ENCODE data around the gene SPAG8.

SPAG8 gene

DNA sequence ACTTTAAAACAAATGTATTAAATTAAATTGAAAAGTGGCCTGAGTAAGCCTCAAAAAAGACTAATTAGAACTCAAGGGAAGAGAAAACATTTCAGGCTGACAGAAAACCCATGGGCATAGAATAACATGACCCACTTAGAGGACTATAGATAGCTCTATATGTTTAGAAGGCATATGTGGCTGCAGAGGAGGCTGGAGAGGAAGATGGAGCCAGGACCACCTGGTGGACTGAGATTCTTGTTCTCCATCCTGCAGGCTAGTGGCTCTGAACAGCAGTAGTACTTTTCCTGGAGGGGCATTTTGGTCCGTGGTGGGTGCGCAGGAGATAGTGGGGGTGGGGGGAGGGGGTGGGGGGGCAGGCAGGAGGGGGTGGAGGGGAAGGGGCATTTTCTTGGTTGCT, 31.0 kb downstream of the SPAG8 start (continued):
- TF ChIP-seq, protein P1, sequence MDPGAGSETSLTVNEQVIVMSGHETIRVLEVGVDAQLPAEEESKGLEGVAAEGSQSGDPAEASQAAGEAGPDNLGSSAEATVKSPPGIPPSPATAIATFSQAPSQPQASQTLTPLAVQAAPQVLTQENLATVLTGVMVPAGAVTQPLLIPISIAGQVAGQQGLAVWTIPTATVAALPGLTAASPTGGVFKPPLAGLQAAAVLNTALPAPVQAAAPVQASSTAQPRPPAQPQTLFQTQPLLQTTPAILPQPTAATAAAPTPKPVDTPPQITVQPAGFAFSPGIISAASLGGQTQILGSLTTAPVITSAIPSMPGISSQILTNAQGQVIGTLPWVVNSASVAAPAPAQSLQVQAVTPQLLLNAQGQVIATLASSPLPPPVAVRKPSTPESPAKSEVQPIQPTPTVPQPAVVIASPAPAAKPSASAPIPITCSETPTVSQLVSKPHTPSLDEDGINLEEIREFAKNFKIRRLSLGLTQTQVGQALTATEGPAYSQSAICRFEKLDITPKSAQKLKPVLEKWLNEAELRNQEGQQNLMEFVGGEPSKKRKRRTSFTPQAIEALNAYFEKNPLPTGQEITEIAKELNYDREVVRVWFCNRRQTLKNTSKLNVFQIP (CRISPR knock-in tag; IDR thresholded peaks at IDR 0.05; ENCODE audit: borderline replicate concordance, low read depth) = no peak
- TF ChIP-seq BACH2 (CRISPR knock-in tag; IDR thresholded peaks at IDR 0.05; ENCODE audit: borderline replicate concordance) (no peak), TOX (CRISPR knock-in tag; IDR thresholded peaks at IDR 0.05; ENCODE audit: borderline replicate concordance) (no peak), ZNF70 (CRISPR knock-in tag; IDR thresholded peaks at IDR 0.05) (no peak), ZNF8 (CRISPR knock-in tag; IDR thresholded peaks at IDR 0.05) (no peak), ESRRG (CRISPR knock-in tag; IDR thresholded peaks at IDR 0.05) (no peak)

DNA sequence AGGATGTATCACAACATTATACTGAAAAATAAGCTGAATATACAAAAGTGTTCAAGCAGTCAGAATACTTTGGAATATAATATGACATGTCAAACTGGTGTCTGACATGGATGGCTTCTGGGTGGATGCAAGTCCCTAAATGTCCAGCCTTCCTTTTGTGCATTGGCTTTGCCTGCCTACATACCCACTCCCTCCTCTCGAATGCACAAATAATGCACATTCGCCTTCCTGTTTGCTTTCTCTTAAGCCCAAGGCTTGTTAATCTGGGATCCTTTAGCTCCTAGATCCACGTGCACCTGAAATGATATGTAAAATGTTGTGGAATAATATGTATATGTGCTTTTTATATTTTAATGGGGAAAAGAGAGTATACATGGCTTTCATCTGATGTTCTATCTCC, 33.6 kb downstream of the SPAG8 start:
- TF ChIP-seq TOX (CRISPR knock-in tag; IDR thresholded peaks at IDR 0.05; ENCODE audit: borderline replicate concordance) (no peak), OSR1 (CRISPR knock-in tag; IDR thresholded peaks at IDR 0.05) (no peak), BACH2 (CRISPR knock-in tag; IDR thresholded peaks at IDR 0.05; ENCODE audit: borderline replicate concordance) (no peak)
- TF ChIP-seq, protein P2, sequence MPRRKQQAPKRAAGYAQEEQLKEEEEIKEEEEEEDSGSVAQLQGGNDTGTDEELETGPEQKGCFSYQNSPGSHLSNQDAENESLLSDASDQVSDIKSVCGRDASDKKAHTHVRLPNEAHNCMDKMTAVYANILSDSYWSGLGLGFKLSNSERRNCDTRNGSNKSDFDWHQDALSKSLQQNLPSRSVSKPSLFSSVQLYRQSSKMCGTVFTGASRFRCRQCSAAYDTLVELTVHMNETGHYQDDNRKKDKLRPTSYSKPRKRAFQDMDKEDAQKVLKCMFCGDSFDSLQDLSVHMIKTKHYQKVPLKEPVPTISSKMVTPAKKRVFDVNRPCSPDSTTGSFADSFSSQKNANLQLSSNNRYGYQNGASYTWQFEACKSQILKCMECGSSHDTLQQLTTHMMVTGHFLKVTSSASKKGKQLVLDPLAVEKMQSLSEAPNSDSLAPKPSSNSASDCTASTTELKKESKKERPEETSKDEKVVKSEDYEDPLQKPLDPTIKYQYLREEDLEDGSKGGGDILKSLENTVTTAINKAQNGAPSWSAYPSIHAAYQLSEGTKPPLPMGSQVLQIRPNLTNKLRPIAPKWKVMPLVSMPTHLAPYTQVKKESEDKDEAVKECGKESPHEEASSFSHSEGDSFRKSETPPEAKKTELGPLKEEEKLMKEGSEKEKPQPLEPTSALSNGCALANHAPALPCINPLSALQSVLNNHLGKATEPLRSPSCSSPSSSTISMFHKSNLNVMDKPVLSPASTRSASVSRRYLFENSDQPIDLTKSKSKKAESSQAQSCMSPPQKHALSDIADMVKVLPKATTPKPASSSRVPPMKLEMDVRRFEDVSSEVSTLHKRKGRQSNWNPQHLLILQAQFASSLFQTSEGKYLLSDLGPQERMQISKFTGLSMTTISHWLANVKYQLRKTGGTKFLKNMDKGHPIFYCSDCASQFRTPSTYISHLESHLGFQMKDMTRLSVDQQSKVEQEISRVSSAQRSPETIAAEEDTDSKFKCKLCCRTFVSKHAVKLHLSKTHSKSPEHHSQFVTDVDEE (CRISPR knock-in tag; IDR thresholded peaks at IDR 0.05) = no peak
- no peak for ATAC-seq

DNA sequence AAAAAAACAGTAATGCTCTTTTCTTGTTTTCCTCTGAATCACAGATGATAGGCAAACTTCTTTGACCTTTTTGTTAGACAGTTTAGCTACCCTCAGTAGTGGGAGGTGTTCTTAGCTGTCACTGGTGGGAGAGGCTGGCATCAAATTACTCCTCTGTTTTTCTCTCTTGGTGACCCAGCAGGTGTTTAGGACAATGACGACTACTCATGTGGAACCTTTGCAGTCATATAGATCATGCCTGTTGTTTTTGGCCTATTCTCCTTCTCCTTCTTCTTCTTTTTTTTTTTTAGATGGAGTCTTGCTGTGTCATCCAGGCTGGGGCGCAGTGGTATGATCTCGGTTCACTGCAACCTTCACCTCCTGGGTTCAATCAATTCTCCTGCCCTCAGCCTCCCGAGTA, 36.0 kb downstream of the SPAG8 start:
- no peak for ATAC-seq
- TF ChIP-seq ZFP3 (CRISPR knock-in tag; IDR thresholded peaks at IDR 0.05) (no peak), ZC3H10 (CRISPR knock-in tag; IDR thresholded peaks at IDR 0.05) (no peak), ZNF565 (CRISPR knock-in tag; conservative IDR thresholded peaks at IDR 0.05; ENCODE audit: low read depth) (no peak), GLIS3 (CRISPR knock-in tag; IDR thresholded peaks at IDR 0.05) (no peak), CSDC2 (CRISPR knock-in tag; IDR thresholded peaks at IDR 0.05) (no peak), ISL1 (CRISPR knock-in tag; IDR thresholded peaks at IDR 0.05) (no peak)

DNA sequence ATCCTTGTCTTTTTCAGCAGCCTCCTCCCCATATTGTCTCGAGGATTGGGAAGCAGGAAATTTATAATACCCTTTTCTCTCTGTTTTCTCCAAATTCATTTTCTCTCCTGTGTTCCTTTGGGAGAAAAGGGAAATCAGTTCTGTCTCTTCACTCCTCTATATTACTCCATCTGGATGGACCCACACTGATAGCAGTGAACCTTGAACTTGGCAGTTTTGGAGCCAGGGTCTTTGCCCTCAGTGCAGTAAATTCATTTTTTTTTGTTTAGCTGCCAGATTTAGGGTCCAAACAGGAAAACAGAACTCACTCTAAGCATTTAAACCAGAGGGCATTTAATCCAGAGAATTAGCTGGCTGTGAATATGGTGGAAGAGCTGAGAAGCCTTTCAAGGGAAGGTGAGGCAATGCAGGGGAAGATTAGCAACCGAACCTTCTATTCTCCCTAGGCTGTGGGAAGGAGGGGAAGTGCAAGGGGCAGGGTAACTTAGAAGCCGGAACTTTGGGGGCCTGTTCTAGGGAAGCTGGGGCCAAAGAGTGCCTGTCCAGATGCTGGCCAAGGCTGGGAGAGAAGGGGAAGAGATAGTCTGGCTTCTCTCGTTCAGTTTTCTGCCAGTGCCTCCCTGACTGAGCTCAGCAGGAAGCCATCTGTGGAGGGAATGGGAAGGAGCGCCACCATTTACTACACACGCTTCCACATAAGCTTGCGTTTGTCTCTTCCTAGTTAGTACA, 37.0 kb downstream of the SPAG8 start:
- ATAC-seq = no peak
- no peak for TF ChIP-seq RARB (CRISPR knock-in tag; IDR thresholded peaks at IDR 0.05)

DNA sequence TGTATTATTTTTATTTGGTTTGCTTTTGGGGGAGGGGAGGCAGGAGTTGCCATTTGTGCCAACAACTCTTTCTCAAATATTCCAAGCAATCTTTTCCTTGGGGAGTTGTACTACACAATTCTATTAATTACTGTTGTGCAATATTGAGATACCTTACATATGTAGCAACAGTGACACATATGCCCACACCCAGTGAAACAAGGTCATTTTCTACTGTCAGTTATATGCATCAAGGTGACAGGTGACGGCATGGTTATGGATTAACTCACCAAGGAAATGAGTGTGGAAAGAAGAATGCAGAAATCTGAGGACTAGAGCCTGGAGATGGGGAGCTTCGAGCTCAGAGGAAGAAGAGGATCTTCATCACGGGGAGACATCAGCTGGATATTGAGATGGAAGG, 40.1 kb downstream of the SPAG8 start:
- TF ChIP-seq ZNF8 (CRISPR knock-in tag; IDR thresholded peaks at IDR 0.05) (no peak), CSDC2 (CRISPR knock-in tag; IDR thresholded peaks at IDR 0.05) (no peak), TOX (CRISPR knock-in tag; IDR thresholded peaks at IDR 0.05; ENCODE audit: borderline replicate concordance) (no peak), ZNF565 (CRISPR knock-in tag; conservative IDR thresholded peaks at IDR 0.05; ENCODE audit: low read depth) (no peak), ZFP30 (CRISPR knock-in tag; IDR thresholded peaks at IDR 0.05) (no peak), GLIS3 (CRISPR knock-in tag; IDR thresholded peaks at IDR 0.05) (no peak), ZFP3 (CRISPR knock-in tag; IDR thresholded peaks at IDR 0.05) (no peak), BACH2 (CRISPR knock-in tag; IDR thresholded peaks at IDR 0.05; ENCODE audit: borderline replicate concordance) (no peak), OSR1 (CRISPR knock-in tag; IDR thresholded peaks at IDR 0.05) (no peak), ZNF70 (CRISPR knock-in tag; IDR thresholded peaks at IDR 0.05) (no peak)
- TF ChIP-seq, protein P3, sequence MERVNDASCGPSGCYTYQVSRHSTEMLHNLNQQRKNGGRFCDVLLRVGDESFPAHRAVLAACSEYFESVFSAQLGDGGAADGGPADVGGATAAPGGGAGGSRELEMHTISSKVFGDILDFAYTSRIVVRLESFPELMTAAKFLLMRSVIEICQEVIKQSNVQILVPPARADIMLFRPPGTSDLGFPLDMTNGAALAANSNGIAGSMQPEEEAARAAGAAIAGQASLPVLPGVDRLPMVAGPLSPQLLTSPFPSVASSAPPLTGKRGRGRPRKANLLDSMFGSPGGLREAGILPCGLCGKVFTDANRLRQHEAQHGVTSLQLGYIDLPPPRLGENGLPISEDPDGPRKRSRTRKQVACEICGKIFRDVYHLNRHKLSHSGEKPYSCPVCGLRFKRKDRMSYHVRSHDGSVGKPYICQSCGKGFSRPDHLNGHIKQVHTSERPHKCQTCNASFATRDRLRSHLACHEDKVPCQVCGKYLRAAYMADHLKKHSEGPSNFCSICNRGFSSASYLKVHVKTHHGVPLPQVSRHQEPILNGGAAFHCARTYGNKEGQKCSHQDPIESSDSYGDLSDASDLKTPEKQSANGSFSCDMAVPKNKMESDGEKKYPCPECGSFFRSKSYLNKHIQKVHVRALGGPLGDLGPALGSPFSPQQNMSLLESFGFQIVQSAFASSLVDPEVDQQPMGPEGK (CRISPR knock-in tag; IDR thresholded peaks at IDR 0.05; ENCODE audit: borderline replicate concordance) = no peak
- TF ChIP-seq, protein P2 (CRISPR knock-in tag; IDR thresholded peaks at IDR 0.05) = no peak
- no peak for ATAC-seq
